HEK293 (cell line): ENCODE data around the gene FBXW5.

Experiments
- CTCF ChIA-PET: fragments of 350-600 bp; formaldehyde crosslinking; extraction: SDS; loops from one replicate; lab custom pipeline; 2021; ENCODE audit warnings: antibody characterized with exemption; lab: Yijun Ruan, JAX
- POLR2A ChIA-PET: fragments of 300-600 bp; formaldehyde crosslinking; extraction: SDS; loops from one replicate; lab custom pipeline; 2020; ENCODE audit warnings: antibody characterized with exemption, inconsistent platforms; lab: Yijun Ruan, JAX
- H3K27ac ChIP-seq: fragments of 200-500 bp; sonication (Bioruptor generic); 2 replicates; pipeline ENCODE4 v1.5.1; 2014; ENCODE audit warnings: low read depth, low read length, control low read depth, inconsistent platforms; ENCODE audit errors: extremely low read depth
- H3K36me3 ChIP-seq, 2 experiments: fragments of 200-500 bp in 1 of 2; sonication (Bioruptor generic) in 1 of 2; 1 replicate in 1 of 2; 2 replicates in 1 of 2; pipeline ENCODE4 v1.5.1; 2014 to 2017; ENCODE audit warnings: inconsistent platforms in 2 of 2, low read length in 2 of 2; ENCODE audit not compliant: control insufficient read depth in 2 of 2, insufficient read depth in 1 of 2
- H3K4me1 ChIP-seq: fragments of 200-500 bp; sonication (Bioruptor generic); 2 replicates; pipeline ENCODE4 v1.5.1; 2014; ENCODE audit warnings: mild to moderate bottlenecking, low read length, inconsistent platforms; ENCODE audit not compliant: control insufficient read depth, insufficient read depth
- H3K4me3 ChIP-seq: 2 replicates; pipeline ENCODE4 v1.5.1; 2011; ENCODE audit warnings: low read depth, mild to moderate bottlenecking, control low read depth, low read length, moderate library complexity
- H3K9me3 ChIP-seq: fragments of 200-500 bp; sonication (Bioruptor generic); 2 replicates; pipeline ENCODE4 v1.5.1; 2014; ENCODE audit warnings: low read depth, low read length, inconsistent platforms; ENCODE audit not compliant: control insufficient read depth, insufficient read depth
- PRDM10 ChIP-seq: fragments of 450-650 bp; formaldehyde crosslinking; IDR thresholded peaks from 2 replicates; pipeline ENCODE4 v1.5.1; 2016; ENCODE audit warnings: missing biosample characterization, missing genetic modification characterization
- SP3 ChIP-seq: fragments of 450-650 bp; formaldehyde crosslinking; IDR thresholded peaks from 2 replicates; pipeline ENCODE4 v1.5.1; 2016; ENCODE audit warnings: missing biosample characterization, missing genetic modification characterization
- ZBTB49 ChIP-seq: fragments of 450-650 bp; formaldehyde crosslinking; IDR thresholded peaks from 2 replicates; pipeline ENCODE4 v1.5.1; 2016; ENCODE audit warnings: missing biosample characterization, missing genetic modification characterization, low read depth
- ZNF19 ChIP-seq: fragments of 450-650 bp; formaldehyde crosslinking; IDR thresholded peaks from 2 replicates; pipeline ENCODE4; 2016; ENCODE audit warnings: missing biosample characterization, missing genetic modification characterization, low read depth
- ZNF2 ChIP-seq: fragments of 450-650 bp; formaldehyde crosslinking; IDR thresholded peaks from 2 replicates; pipeline ENCODE4 v1.5.1; 2016; ENCODE audit warnings: missing biosample characterization, missing genetic modification characterization
- ZNF202 ChIP-seq: fragments of 450-650 bp; formaldehyde crosslinking; IDR thresholded peaks from 2 replicates; pipeline ENCODE4 v1.5.1; 2016; ENCODE audit warnings: missing biosample characterization, missing genetic modification characterization, borderline replicate concordance
- ZNF223 ChIP-seq: fragments of 450-650 bp; formaldehyde crosslinking; IDR thresholded peaks from 2 replicates; pipeline ENCODE4 v1.5.1; 2016; ENCODE audit warnings: missing biosample characterization, missing genetic modification characterization
- ZNF23 ChIP-seq: fragments of 450-650 bp; formaldehyde crosslinking; IDR thresholded peaks from 2 replicates; pipeline ENCODE4 v1.5.1; 2016; ENCODE audit warnings: missing biosample characterization, missing genetic modification characterization, borderline replicate concordance
- ZNF266 ChIP-seq: fragments of 450-650 bp; formaldehyde crosslinking; IDR thresholded peaks from 2 replicates; pipeline ENCODE4 v1.5.1; 2016; ENCODE audit warnings: missing biosample characterization, missing genetic modification characterization, low read depth
- ZNF501 ChIP-seq: fragments of 450-650 bp; formaldehyde crosslinking; IDR thresholded peaks from 2 replicates; pipeline ENCODE4 v1.5.1; 2016; ENCODE audit warnings: missing biosample characterization, missing genetic modification characterization
- ZNF514 ChIP-seq: fragments of 450-650 bp; formaldehyde crosslinking; IDR thresholded peaks from 2 replicates; pipeline ENCODE4 v1.5.1; 2016; ENCODE audit warnings: missing biosample characterization, missing genetic modification characterization
- ZNF549 ChIP-seq: fragments of 450-650 bp; IDR thresholded peaks from 2 replicates; pipeline ENCODE4 v1.5.1; 2018; ENCODE audit warnings: missing biosample characterization, missing genetic modification characterization, mild to moderate bottlenecking, inconsistent platforms, moderate library complexity
- ZNF560 ChIP-seq: fragments of 450-650 bp; formaldehyde crosslinking; IDR thresholded peaks from 2 replicates; pipeline ENCODE4 v1.5.1; 2017; ENCODE audit warnings: missing biosample characterization, missing genetic modification characterization, borderline replicate concordance
- ZNF624 ChIP-seq: fragments of 450-650 bp; formaldehyde crosslinking; IDR thresholded peaks from 2 replicates; pipeline ENCODE4 v1.5.1; 2017; ENCODE audit warnings: missing biosample characterization, missing genetic modification characterization
- ZNF629 ChIP-seq: fragments of 450-650 bp; formaldehyde crosslinking; IDR thresholded peaks from 2 replicates; pipeline ENCODE4 v1.5.1; 2017; ENCODE audit warnings: missing biosample characterization, missing genetic modification characterization
- ZNF660 ChIP-seq: fragments of 450-650 bp; IDR thresholded peaks from 2 replicates; pipeline ENCODE4 v1.5.1; 2018; ENCODE audit warnings: missing biosample characterization, mild to moderate bottlenecking, missing genetic modification characterization
- ZNF704 ChIP-seq: fragments of 450-650 bp; formaldehyde crosslinking; IDR thresholded peaks from 2 replicates; pipeline ENCODE4 v1.5.1; 2016; ENCODE audit warnings: missing biosample characterization, missing genetic modification characterization
- ZNF785 ChIP-seq: fragments of 450-650 bp; formaldehyde crosslinking; IDR thresholded peaks from 2 replicates; pipeline ENCODE4 v1.5.1; 2016; ENCODE audit warnings: missing biosample characterization, missing genetic modification characterization
- ZNF830 ChIP-seq: fragments of 450-650 bp; IDR thresholded peaks from 2 replicates; pipeline ENCODE4 v1.5.0; 2018; ENCODE audit warnings: missing biosample characterization, missing genetic modification characterization, low read depth, mild to moderate bottlenecking, moderate library complexity
- ZSCAN4 ChIP-seq: fragments of 450-650 bp; formaldehyde crosslinking; IDR thresholded peaks from 2 replicates; pipeline ENCODE4 v1.5.1; 2017; ENCODE audit warnings: missing biosample characterization, missing genetic modification characterization

The FBXW5 gene

DNA sequence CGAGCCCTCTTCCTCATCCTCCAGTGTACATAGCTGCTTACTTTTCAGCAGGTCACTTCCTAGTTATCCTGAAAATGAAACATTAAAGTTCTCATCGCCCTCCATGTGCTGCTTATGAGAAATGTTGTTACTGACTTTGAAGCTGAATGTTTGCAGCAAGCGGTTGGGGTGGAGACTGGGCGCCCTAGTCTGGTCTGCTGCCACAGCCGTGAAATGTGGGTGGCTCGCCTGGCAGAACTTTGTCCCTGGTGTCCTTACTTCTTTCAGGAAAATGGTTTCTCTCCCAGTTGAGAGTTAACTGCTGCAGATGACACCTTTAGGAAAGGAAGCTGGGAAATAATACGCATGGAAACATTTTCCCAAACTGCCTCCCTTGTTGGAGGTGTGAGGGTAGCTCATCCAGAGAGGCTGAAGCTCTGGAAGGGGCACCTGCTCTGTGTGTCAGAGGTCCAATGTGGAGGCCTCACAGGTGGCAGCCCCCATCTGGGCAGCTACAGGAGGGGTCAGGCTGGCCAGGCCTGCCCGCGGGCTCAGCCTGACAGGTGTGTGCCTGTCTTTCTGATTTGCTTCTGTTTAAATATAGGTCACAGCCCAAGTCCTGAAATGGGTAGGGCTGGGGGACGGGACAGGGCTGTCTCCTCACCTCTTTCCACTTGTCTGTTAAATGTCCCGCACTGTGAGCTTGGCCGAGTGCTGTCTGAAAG lies 34.2 kb downstream of the FBXW5 start:
- ChIA-PET POLR2A (no interaction called here), CTCF (interaction anchor here (0.6 to 1.2 kb wide), 4 partner anchors 10 to 470 kb away, joined by 3 read pairs; no protein-coding TSS in a partner anchor)
- Histone ChIP-seq H3K9me3 (no peaks in the 10 kb centered on the region), H3K36me3 (peaks cover 15 to 76% of the 10 kb centered on the region in 2 experiments; a peak in 2 of 3 replicates), H3K4me3 (no peak overlapping the region), H3K27ac (no peak overlapping the region), H3K4me1 (no peaks in the 10 kb centered on the region)
- no peak for TF ChIP-seq ZNF549 (tag by site-specific recombination)
- no peak for TF ChIP-seq ZNF19 (tag by site-specific recombination)
- TF ChIP-seq ZSCAN4 (tag by site-specific recombination), result no peak
- no peak for TF ChIP-seq ZNF23 (tag by site-specific recombination)
- TF ChIP-seq ZNF223 (tag by site-specific recombination), result no peak
- TF ChIP-seq ZNF266 (tag by site-specific recombination), result no peak
- TF ChIP-seq ZNF514 (tag by site-specific recombination), result no peak
- no peak for TF ChIP-seq ZNF629 (tag by site-specific recombination)
- TF ChIP-seq ZNF501 (tag by site-specific recombination), result no peak
- no peak for TF ChIP-seq ZNF704 (tag by site-specific recombination)
- no peak for TF ChIP-seq ZNF624 (tag by site-specific recombination)
- no peak for TF ChIP-seq ZBTB49 (tag by site-specific recombination)
- no peak for TF ChIP-seq ZNF2 (tag by site-specific recombination)
- TF ChIP-seq ZNF202 (tag by site-specific recombination), result no peak
- no peak for TF ChIP-seq SP3 (tag by site-specific recombination)
- TF ChIP-seq ZNF785, result no peak
- TF ChIP-seq ZNF830 (tag by site-specific recombination), result no peak
- no peak for TF ChIP-seq ZNF660 (tag by site-specific recombination)
- TF ChIP-seq ZNF560 (tag by site-specific recombination), result no peak
- no peak for TF ChIP-seq PRDM10
